IPS-18c (cell line): Measurements from ENCODE around the gene LAMC2.

ENCODE experiments used
- H3K4me3 ChIP-seq: 2 replicates; pipeline ENCODE4 v1.7.0; 2013; ENCODE audit warnings: low read depth, mild to moderate bottlenecking, low read length, moderate library complexity; ENCODE audit not compliant: insufficient read depth
- H3K9me3 ChIP-seq: one replicate; pipeline ENCODE4 v1.6.1; 2013; ENCODE audit warnings: mild to moderate bottlenecking, low read length, moderate library complexity; ENCODE audit not compliant: control insufficient read depth, insufficient read depth

The LAMC2 gene

GRCh38 chr1:183164340-183164739 is 21.7 kb upstream of the LAMC2 start:
- no peak overlapping the region for H3K4me3 ChIP-seq
- H3K9me3 ChIP-seq: no peaks in the 10 kb centered on the region

GRCh38 chr1:183164963-183165362 is 21.1 kb upstream of the LAMC2 start:
- Histone ChIP-seq H3K4me3 (no peak overlapping the region), H3K9me3 (no peaks in the 10 kb centered on the region)

- no peaks in the 10 kb centered on the region for H3K9me3 ChIP-seq
- no peak overlapping the region for H3K4me3 ChIP-seq
These were observed 20.6 kb upstream of the LAMC2 start for GRCh38 chr1:183165456-183165855.

GRCh38 chr1:183166454-183166853 is 19.6 kb upstream of the LAMC2 start:
- H3K9me3 ChIP-seq: no peaks in the 10 kb centered on the region

GRCh38 chr1:183167676-183168075 is 18.4 kb upstream of the LAMC2 start:
- Histone ChIP-seq H3K9me3 (no peaks in the 10 kb centered on the region), H3K4me3 (no peak overlapping the region)

More at GRCh38 chr1:183166454-183166853, 19.6 kb upstream of the LAMC2 start:
- H3K4me3 ChIP-seq: no peak overlapping the region

GRCh38 chr1:183168308-183168707 is 17.8 kb upstream of the LAMC2 start:
- no peak overlapping the region for H3K4me3 ChIP-seq
- no peaks in the 10 kb centered on the region for H3K9me3 ChIP-seq

GRCh38 chr1:183173828-183174227 is 12.2 kb upstream of the LAMC2 start:
- Histone ChIP-seq H3K4me3 (no peak overlapping the region), H3K9me3 (no peaks in the 10 kb centered on the region)

- Histone ChIP-seq H3K4me3 (no peak overlapping the region), H3K9me3 (no peaks in the 10 kb centered on the region)
These were observed 10.4 kb upstream of the LAMC2 start for GRCh38 chr1:183175631-183176030.

- no peaks in the 10 kb centered on the region for H3K9me3 ChIP-seq
These were observed 7.5 kb upstream of the LAMC2 start for GRCh38 chr1:183178545-183178944.

GRCh38 chr1:183179033-183179432 is 7.0 kb upstream of the LAMC2 start:
- H3K4me3 ChIP-seq: no peak overlapping the region
- no peaks in the 10 kb centered on the region for H3K9me3 ChIP-seq

More at GRCh38 chr1:183178545-183178944, 7.5 kb upstream of the LAMC2 start:
- H3K4me3 ChIP-seq: no peak overlapping the region

GRCh38 chr1:183180218-183180617 is 5.8 kb upstream of the LAMC2 start:
- Histone ChIP-seq H3K9me3 (no peaks in the 10 kb centered on the region), H3K4me3 (no peak overlapping the region)

- Histone ChIP-seq H3K4me3 (no peak overlapping the region), H3K9me3 (no peaks in the 10 kb centered on the region)
These were observed 5.4 kb upstream of the LAMC2 start for GRCh38 chr1:183180634-183181056.

- H3K9me3 ChIP-seq: no peaks in the 10 kb centered on the region
- no peak overlapping the region for H3K4me3 ChIP-seq
These were observed 777 bp downstream of the LAMC2 start for GRCh38 chr1:183186841-183187240.

GRCh38 chr1:183188240-183188639 is 2.2 kb downstream of the LAMC2 start:
- H3K4me3 ChIP-seq: no peak overlapping the region
- no peaks in the 10 kb centered on the region for H3K9me3 ChIP-seq

- Histone ChIP-seq H3K4me3 (no peak overlapping the region), H3K9me3 (no peaks in the 10 kb centered on the region)
These were observed 5.8 kb downstream of the LAMC2 start for GRCh38 chr1:183191833-183192232.

GRCh38 chr1:183193963-183194525 is 8.0 kb downstream of the LAMC2 start:
- Histone ChIP-seq H3K9me3 (no peaks in the 10 kb centered on the region), H3K4me3 (no peak overlapping the region)

- Histone ChIP-seq H3K4me3 (no peak overlapping the region), H3K9me3 (no peaks in the 10 kb centered on the region)
These were observed 8.6 kb downstream of the LAMC2 start for GRCh38 chr1:183194527-183195141.

GRCh38 chr1:183195142-183195574 is 9.1 kb downstream of the LAMC2 start:
- Histone ChIP-seq H3K9me3 (no peaks in the 10 kb centered on the region), H3K4me3 (no peak overlapping the region)

- H3K4me3 ChIP-seq: no peak overlapping the region
- no peaks in the 10 kb centered on the region for H3K9me3 ChIP-seq
These were observed 11.7 kb downstream of the LAMC2 start for GRCh38 chr1:183197762-183198161.
